SK-N-SH treated with all-trans-retinoic acid at 6 μM for 48 hours (cell line): Measurements from ENCODE around the gene DCUN1D2.

ENCODE experiments used
- ARNTL ChIP-seq: fragments of 450-650 bp; formaldehyde crosslinking; IDR thresholded peaks from 2 replicates; pipeline ENCODE4 v1.5.0; 2020; ENCODE audit warnings: low read depth, mild to moderate bottlenecking, moderate library complexity, borderline replicate concordance
- BACH2 ChIP-seq: fragments of 250-450 bp; sonication (Bioruptor Pico); IDR thresholded peaks from 2 replicates; pipeline ENCODE4 v1.9.0; 2021; ENCODE audit warnings: mild to moderate bottlenecking, borderline replicate concordance
- CSDC2 ChIP-seq: fragments of 250-450 bp; sonication (Bioruptor Pico); IDR thresholded peaks from 2 replicates; pipeline ENCODE4 v1.5.0; 2020; ENCODE audit warnings: mild to moderate bottlenecking, moderate library complexity
- ESRRG ChIP-seq: fragments of 250-450 bp; sonication (Bioruptor Pico); IDR thresholded peaks from 2 replicates; pipeline ENCODE4 v1.6.1; 2021; ENCODE audit warnings: mild to moderate bottlenecking
- GLIS3 ChIP-seq: fragments of 250-450 bp; sonication (Bioruptor Pico); IDR thresholded peaks from 2 replicates; pipeline ENCODE4 v1.5.0; 2020; ENCODE audit warnings: mild to moderate bottlenecking, moderate library complexity
- OSR1 ChIP-seq: fragments of 250-450 bp; sonication (Bioruptor Pico); IDR thresholded peaks from 2 replicates; pipeline ENCODE4 v1.8.0; 2022; ENCODE audit warnings: moderate library complexity, mild to moderate bottlenecking, inconsistent platforms
- PATZ1 ChIP-seq: fragments of 250-450 bp; sonication (Bioruptor Pico); IDR thresholded peaks from 2 replicates; pipeline ENCODE4 v1.8.0; 2020; ENCODE audit warnings: mild to moderate bottlenecking, moderate library complexity, borderline replicate concordance
- PPARA ChIP-seq: fragments of 250-450 bp; sonication (Bioruptor Pico); IDR thresholded peaks from 2 replicates; pipeline ENCODE4 v1.5.0; 2020; ENCODE audit warnings: mild to moderate bottlenecking, borderline replicate concordance
- RARB ChIP-seq: fragments of 250-450 bp; sonication (Bioruptor Pico); IDR thresholded peaks from 2 replicates; pipeline ENCODE4 v1.8.0; 2021; ENCODE audit warnings: mild to moderate bottlenecking, moderate library complexity
- TCF4 ChIP-seq: fragments of 250-450 bp; sonication (Bioruptor Pico); IDR thresholded peaks from 2 replicates; pipeline ENCODE4 v1.8.0; 2021; ENCODE audit warnings: mild to moderate bottlenecking, moderate library complexity, borderline replicate concordance
- ZFP3 ChIP-seq: fragments of 250-450 bp; sonication (Bioruptor Pico); IDR thresholded peaks from 2 replicates; pipeline ENCODE4 v1.5.0; 2020; ENCODE audit warnings: mild to moderate bottlenecking, moderate library complexity
- ZFP30 ChIP-seq: fragments of 450-650 bp; formaldehyde crosslinking; IDR thresholded peaks from 2 replicates; pipeline ENCODE4 v1.5.0; 2022; ENCODE audit warnings: mild to moderate bottlenecking, moderate library complexity
- ZNF565 ChIP-seq: fragments of 450-650 bp; formaldehyde crosslinking; conservative IDR thresholded peaks from 2 replicates; pipeline ENCODE4 v1.5.0; 2020; ENCODE audit warnings: low read depth, mild to moderate bottlenecking, moderate library complexity

DNA sequence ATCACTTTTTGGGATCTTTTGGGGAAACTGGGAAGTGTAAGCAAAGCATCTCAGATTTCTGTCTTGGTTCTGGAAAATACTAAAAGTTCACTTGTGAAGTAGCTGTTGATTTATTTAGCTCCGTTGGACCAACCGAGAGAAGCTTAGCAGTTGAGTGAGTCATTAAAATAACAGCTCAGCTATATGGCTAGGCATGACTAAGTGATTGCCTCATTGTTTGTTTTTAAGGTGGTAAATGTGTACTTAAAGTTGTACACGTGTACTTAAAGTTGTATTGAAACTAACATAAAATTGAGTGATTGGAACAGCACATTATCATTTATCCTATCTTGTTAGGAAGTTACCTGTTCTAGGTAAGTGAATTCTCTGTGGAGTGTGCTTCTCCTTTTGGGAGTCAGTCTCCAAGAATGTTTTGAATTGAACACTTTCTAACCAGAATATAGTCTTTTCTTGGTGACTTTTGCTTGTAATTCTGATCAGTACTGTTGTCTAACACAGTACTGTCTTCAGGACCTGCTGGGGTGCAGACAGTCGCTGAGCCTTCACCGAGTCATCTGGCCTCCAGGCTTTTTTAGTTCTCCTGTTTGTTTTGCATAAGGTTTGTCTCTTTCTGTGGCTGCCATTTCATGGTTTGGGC lies 2.9 kb upstream of the DCUN1D2 start:
- TF ChIP-seq ARNTL (CRISPR knock-in tag) (no peak), PATZ1 (CRISPR knock-in tag) (no peak), ZNF565 (CRISPR knock-in tag) (no peak), ZFP3 (CRISPR knock-in tag) (no peak), PPARA (CRISPR knock-in tag) (no peak), CSDC2 (CRISPR knock-in tag) (no peak), GLIS3 (no peak), ESRRG (CRISPR knock-in tag) (no peak), RARB (CRISPR knock-in tag) (no peak), ZFP30 (no peak), OSR1 (CRISPR knock-in tag) (no peak), BACH2 (no peak), TCF4 (CRISPR knock-in tag) (no peak)
